ENCODE data around the gene VPS54.
"Not testable (repeated sequence)": the region's sequence is repeated elsewhere in the genome, so short reads cannot be mapped to it uniquely, and the experiment has no call there.

VPS54 gene

DNA sequence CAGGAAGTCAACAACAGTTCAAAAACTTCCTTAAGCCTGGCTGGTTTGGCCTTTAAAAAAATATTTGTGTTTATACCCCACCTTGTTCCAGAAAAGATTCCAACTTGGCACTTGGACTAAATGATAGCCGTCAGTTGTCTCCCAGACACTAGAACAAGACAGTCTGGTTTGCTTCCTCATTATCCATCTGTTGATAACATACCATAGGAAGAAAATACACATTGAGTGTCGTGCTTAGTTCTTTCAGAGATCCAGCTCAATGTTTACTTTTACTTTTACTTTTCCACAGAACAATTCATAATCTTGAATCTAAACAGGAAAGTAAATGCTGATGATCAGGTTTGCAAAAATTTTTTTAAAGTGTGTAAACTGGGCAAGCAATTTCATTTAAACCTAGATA, 2.4 kb upstream of the VPS54 start:
- no peak for DNase-seq

DNA sequence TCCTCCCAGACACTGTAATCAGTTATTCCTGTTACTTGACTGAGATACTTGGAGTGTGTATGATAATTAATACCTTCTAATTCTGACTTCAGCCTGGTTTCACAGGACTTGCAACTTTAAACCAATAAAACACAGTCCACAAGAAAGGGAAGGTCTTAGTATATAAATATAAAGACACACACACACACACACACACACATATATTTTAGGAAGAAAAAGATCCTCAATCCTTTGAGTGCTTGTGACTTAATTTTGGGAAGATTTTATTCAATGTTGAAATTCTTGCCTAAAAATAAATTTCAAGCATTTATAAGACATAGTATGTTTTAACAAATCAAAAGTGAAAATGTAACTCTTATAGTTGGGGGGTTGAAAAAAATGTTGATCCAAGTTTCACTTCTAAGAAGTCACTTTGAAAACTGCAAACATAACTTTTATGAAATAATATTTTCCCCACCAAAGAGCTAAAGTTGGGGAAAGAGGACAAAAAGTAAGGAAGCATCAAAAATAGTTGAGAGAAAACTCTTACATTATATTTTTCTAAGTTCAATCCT, 824 bp upstream of the VPS54 start:
- no peak for DNase-seq

DNA sequence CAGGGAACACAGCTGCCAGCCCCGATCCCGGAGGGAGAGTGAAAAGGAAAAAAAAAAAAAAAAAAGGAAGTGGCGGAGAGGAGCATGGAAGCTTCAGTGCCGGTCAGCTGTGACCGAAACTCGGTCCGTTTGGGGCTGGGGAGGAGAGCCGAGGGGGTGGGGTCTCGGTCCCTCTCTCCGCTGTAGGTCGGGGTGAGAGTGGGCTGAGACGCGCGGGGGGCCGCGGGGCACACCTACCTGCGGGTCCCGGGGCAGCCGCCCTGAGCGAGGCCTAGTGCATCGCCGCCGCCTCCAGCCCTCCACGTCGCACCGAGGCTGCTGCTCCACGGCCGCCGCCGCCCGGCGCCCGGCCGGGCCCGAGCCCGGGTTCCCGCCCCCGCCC, 536 bp downstream of the VPS54 start:
- DNase-seq = no peak

DNA sequence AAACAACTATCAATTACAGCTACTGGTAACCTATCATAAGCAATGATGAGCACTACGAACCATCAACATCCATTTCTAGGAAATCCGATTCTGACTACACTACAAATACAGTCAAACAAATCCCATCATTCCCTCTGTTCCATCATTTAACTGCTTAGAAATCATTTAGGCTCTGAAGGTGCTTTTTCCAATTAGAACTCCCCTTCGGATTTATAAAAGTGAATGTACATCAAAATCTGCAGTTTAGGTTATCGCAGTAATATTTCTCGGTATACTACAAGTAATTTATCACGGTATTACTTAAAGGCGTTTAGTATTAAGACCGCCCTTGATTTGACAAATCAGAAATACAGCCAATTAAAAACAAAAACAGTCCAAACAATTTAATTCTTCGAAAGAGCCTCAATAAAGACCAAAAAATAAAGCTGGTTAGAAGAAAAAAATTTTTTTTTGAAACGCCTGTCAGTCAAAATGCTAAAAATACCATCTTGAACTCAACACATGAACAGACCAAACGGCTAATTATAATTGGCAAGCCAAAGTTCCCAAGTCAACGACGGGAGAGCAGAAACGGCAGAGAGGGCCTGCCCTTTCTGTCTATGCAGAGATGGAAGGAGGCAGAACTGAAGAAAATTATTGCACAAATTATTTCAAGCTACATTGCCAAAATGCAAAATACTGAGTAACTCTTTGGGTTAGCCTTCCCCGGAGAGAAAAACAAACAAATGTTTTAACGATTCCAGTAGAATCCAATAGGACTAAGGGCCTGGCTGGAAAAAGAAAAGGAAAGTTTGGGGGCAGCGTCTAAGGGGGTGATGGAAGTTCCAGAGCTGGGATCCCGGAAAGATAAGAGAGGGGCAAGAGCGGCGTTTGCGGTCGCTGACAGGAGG, 1.2 kb downstream of the VPS54 start:
- peak; percentile 30 for DNase-seq

DNA sequence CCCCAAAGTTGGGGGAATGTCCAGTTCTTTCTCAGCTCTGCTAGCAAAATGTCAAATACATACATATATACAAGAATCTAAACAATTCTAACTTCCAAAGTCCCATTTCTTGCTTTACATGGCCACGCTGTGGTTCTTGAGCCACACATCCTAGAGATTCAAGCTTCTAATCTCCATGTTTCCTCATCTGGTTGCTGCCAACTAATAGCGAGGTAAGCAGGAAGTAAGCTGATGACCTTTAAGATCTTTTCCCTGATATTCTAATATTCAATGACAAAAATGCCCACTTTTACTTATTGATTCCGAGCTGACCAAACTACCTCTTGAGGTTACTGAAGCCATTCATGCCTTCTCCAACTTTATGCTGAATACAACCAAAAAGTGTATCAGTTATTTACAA, 3.3 kb downstream of the VPS54 start:
- no peak for DNase-seq

DNA sequence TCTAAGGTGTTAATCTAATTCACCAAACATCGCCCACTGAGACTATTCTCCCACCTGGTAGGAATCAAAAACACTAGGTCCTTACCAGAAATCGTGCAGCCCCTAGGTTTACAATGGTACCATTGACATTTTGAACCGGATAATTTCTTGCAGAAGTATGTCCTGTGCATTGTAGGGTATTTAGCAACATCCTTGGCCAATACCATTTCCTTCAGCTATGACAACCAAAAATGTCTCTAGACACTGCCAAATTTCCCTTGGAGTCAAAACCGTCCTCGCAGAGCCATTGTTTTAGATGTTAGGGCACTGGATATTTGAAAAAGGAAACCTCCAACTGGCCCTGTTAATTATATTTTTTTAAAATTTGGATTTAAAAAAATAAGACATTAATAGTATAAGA, 3.8 kb downstream of the VPS54 start:
- no peak for DNase-seq

DNA sequence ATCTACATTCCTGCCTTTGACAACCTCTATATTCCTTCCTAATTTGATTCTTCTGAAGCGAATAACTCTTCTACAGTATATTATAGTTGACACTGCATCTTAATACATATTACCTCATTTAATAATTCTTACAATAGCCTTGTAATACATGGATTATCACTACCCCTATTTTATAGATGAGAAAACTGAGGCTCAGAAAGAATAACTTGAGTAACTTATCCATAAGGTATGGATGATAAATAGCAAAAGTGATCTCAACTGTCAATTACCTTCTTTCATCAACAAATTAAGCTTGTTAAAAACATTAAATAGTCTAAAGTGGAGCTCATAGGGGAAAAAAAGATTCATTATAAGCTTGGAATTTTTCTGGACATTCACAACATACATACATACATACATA, 4.6 kb downstream of the VPS54 start:
- DNase-seq = no peak

DNA sequence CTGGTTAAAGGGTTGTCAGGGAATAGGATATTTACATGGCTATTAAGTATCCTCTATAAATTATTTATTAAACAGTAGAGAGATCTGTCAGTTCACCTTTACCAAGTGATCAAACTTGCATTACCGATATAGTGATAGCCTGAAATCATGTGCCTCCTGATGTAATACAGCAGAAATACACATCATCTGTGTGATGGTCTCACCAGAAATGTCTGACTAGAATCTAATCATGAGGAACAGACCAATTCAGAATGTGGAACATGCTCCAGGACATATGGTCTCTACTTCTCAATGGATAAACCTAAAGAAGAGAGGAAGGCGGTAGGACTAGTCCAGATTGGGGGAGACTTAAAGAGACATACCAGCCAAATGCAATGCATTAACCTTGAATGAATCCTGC, 6.2 kb downstream of the VPS54 start:
- DNase-seq = no peak

DNA sequence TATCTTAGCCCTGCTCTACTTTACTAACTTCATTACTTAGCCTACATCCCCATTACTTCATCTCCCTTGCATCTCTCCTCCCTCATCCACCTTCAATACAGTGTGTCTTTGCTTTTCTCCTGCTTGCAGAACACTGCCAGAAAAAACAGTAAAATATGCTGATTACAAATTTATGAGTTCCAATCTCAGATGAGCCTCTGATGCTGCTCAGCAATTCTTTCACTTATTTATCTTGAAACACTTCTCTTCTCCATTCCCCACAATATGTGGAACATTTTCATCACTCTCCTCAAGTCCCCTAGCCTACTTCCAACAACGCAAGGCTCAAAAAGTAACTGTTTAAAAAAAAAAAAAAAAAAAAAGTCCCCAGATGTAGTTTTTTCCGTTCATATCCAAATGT, 7.1 kb downstream of the VPS54 start:
- no peak for DNase-seq

DNA sequence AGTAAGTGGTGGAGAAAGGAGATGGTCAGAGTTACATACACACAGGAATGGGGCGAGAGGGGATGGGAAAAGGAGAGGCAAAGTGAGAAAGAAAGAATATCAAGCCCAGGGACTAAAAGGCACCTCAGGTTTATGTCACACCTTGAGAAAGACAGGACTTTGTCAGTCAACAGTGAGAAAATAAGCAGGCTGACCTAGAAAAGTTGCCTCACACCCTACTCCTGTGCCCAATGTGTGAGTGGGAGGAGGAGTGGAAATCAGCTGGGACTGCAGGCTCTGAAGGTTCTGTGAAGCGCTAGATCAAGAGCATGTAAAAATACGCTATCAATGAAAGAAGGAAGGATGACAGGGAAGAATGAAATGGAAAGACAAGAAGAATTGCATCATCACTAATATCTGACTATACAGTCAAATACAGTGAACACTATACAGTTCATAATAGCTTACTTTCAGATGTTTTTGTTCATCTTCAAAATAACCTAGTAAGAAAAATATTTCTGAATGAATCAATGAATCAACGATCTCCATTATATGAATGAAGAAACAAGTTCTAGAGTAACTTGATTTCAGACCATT, 10.7 kb downstream of the VPS54 start:
- no peak for DNase-seq

DNA sequence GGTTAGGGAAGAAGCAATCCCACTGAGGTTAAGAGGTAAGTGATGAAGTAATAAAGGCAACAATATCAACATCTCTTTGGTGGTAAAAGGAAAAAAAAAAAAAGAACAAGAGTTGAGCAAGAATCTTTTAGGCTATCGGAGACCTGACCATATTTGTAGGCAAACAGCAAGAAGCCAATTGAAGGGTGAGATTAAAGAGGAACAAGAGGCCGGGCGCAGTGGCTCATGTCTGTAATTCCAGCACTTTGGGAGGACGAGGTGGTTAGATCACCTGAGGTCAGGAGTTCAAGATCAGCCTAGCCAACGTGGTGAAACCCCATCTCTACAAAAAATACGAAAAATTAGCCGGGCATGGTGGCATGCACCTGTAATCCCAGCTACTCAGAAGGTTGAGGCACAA, 11.3 kb downstream of the VPS54 start:
- no peak for DNase-seq

DNA sequence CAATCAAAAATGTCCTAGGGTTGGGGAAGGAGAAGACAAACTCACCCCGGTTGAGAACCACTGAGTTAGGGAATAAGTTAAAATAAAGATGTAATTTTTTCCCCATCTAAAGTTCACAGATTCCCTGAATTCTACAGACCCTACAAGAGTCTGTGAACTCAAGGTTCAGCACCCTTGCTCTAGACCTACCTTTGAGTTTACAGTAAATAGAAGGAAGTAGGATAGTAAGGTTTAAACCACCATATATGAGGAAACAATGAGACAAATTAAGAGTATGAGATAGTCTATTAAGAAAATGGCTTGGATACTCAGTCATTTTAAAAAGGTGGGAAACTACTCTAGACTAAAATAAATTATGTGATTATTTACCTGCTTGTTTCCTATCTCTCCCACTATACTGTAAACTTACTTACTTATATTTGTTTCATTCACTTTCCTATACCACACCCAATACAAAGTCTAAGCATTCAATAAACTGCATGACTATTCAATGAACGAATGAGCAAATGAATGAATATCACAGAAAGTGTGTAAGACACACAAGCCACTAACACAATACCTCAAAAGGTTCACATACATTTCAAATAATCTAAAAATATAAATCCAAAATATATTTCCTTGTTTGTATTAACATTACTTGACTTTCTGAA, 13.4 kb downstream of the VPS54 start:
- DNase-seq = no peak

DNA sequence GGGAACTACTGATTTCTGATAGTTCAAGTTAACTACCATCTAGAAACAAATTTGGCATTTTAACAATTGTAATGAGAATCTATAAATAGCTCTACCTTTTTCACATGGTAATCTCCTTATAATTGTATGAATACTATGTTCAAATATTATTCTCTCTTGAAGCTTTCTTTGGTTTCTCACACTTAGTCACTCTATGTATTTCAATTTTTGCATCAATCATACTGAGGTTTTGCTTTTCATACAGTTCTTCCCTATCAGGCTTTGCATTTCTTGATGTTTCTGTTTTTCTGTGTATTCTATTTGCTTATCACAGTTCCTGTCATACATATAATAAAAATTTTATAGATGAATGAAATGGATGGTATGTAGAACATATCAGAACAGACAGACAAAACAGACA, 16.0 kb downstream of the VPS54 start:
- no peak for DNase-seq

DNA sequence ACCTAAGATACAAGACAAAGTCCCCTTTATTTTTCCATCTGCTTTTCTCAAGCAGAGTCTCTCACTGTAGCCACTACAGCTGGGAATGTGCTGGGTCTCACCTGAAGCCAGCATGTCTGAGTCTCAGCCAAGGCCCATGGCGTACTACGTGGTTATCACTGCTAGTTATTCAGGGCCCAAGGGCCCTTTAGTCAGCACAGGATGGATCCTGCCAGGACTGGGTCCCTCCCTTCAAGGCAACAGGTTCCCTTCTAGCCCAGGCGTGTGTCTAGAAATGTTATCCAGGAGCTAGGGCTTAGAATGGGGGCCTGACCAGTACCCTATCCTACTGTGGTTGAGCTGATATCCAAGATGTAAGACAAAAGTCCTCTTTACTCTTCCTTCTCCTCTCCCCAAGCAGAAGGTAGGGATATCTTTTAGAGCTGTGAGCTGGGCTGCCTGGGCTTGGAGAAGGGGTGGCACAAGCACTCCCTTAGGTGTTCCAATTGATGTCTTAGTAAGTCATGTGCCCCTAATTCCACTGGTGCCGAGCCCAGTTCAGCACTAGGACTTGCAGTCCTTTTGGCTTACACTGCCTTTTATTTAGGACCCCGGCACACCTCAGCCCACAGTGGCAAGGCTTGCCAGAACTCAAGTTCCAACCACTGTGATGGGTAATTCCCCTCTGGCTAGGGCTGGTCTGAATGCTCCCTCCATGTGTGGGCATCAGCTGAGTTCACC, 17.7 kb downstream of the VPS54 start:
- no peak for DNase-seq

DNA sequence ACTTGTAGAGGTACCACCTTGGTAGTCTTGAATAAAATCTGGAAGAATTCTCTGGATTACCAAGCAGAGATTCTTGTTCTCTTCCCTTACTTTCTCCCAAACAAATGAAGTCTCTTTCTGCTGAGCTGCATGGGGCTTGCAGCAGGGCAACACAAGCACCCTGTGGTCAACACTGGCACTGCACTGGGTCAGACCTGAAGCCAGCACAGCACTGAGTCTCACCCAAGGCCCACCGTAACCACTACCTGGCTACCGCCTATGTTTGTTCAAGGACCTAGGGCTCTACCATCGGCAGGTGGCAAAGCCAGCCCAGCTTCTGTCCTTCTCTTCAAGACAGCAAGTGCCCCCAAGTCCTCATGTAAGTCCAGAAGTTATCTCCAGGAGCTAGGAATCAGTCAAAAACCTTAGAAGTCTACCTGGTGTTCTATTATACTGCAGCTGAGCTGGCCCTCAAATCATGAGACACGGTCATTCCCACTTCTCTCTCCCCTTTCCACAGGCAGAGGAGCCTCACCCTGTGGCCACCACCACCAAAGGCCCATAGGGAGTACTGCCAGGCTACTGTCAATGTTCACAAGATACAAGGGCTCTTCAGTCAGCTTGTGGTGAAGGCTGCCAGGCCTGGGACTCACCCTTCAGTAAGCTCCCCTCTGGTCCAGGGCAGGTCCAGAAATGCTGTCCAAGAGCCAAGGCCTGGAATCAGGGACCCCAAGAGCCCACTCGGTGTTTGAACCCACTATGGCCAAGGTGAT, 18.4 kb downstream of the VPS54 start:
- no peak for DNase-seq

DNA sequence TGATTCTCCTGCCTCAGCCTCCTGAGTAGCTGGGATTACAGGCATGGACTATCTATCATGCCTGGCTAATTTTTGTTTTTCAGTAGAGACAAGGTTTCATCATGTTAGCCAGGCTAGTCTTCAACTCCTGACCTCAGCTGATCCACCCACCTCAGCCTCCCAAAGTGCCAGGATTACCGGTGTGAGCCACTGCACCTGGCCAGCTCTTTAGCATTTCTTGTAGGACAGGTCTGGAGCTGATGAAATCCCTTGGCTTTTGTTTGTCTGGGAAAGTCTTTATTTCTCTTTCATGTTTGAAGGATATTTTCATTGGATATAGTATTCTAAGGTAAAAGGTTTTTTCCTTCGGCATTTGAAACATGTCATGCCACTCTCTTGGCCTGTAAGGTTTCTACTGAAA, 20.2 kb downstream of the VPS54 start:
- DNase-seq = no peak

DNA sequence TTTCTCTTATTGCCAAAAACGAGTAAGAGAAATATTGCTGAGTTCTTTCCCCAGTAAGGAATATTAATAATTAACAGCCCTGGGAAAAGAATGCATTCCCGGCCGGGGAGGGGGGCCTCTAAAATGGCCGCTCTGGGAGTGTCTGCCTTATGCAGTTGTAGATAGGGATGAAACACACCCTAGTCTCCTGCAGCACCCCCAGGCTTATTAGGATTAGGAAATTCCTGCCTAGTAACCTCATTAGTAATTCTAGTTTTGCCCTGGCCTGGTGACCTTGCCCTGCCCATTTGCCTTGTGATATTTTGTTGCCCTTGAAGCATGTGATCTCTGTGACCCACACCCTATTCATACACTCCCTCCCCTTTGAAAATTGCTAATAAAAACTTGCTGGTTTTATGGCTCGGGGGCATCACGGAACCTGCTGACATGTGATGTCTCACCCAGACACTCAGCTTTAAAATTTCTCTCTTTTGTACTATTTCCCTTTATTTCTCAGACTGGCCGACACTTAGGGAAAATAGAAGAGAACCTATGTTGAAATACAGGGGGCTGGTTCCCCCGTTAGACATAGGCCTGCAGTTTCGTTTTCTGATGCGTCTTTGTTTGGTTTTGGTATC, 22.5 kb downstream of the VPS54 start:
- not testable (repeated sequence) for DNase-seq

DNA sequence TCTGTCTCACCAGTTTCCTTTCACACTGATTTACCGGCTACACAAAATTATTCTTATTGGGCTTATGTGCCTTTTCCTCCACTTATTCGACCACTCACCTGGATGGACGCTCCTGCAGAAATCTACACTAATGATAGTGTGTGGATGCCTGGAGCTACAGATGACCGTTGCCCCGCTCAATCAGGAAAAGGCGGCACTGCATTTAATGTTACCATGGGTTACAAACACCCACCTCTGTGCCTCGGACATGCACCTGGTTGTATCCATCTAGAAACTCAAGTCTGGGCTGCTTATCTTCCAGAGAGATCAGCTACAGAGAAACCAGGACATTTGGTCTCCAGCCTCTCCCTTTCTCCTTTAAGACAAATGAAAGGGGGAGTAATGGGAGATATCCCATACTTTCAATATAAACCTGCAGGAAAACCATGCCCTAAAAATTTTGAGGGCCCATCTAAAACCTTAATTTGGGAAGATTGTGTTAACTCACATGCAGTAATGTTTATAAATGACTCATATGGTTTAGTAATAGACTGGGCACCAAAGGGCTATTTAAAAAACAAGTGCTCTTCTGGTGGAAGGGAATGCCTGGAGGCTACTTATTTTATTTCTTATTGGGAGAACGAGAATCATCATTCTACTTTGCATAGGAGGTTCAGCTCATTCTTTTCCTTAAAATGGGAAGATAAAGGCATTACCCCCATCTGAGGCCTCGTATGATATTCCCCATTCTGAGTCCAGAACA, 24.7 kb downstream of the VPS54 start:
- not testable (repeated sequence) for DNase-seq

DNA sequence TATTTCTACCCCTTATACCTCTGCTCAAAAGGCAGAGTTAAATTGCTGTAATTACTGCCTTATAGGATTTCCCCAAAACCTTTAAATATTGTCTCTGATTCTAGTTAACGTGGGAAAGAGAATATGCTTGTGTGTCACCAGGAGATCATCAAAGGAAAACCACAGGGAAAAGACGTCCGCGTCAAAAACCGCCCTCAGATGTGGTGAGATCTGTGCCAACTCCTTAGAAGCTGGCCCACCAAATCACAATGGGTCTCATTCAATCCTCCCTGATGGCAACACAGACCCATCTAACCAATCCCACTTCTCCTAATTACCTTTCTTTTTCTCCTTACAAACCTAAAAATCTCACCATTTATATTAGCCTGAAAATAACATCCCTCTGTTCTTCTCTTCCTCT, 25.4 kb downstream of the VPS54 start:
- no peak for DNase-seq

DNA sequence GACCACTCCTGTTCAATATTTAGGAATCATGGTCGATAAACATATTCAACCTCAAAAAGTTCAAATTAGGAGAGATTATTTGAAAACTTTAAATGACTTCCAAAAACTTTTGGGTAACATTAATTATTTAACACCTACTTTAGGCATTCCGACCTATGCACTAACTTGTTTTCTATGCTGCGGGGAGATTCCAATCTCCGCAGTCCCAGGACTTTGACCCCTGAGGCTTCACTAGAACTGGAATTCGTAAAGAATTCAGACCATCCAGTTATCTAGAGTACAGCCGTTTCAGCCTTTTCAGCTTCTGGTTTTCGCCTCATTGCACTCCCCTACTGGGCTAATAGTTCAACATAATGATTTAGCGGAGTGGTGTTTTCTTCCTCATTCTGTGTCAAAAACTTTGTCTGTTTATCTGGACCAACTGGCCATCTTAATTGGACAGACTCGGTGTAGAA, 26.1 kb downstream of the VPS54 start:
- not testable (repeated sequence) for DNase-seq

DNA sequence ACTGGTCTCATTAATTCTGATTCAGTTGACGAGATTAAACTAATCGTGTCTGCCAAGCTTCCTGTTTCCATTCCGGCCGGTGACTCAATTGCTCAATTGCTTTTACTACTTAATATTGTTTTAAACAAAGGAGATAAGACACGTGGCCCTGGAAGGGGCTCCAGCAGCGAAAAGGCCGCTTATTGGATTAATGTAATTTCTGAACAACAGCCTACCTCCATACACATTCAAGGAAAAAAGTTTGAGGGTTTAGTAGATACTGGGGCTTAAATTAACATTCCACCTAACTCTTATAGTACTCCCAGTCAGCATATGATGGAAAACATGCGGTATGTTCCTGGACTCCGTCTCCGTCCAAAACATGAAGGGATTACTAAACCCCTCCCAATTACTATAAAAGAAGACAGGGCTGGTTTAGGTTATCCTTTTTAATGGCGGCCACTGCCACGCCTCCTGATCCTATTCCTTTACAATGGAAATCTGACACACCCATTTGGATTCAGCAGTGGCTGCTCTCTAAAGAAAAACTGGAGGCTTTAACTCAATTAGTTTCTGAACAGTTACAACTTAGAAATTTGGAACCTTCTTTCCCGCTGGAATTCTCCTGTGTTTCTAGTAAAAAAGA, 27.1 kb downstream of the VPS54 start:
- DNase-seq = no peak

Measured in activated CD4-positive, alpha-beta T cell treated with anti-CD3 and anti-CD28 coated beads, Interleukin-10, Interleukin-2, amounts not matched to agents 100 ng/mL and 50 ng/mL, durations not matched to agents 16 hours and 8 hours (primary cell).